DMS114 treated with DMSO at 0.1 percent for 48 hours (cell line): ENCODE measurements around the gene ADARB1.
A peak's percentile ranks its signal among the peaks of the same experiment; 100 is the strongest.

Source experiments
- DNase-seq: peaks from one replicate; lab custom pipeline; 2025; ENCODE audit not compliant: unreplicated experiment; lab: John Stamatoyannopoulos, UW

Gene ADARB1

GRCh38 chr21:45220714-45221490, 146.5 kb downstream of the ADARB1 start:
- no peak for DNase-seq

- no peak for DNase-seq
Observed at GRCh38 chr21:45222001-45222400, 147.6 kb downstream of the ADARB1 start.

GRCh38 chr21:45223236-45224185, 149.1 kb downstream of the ADARB1 start:
- DNase-seq: no peak

GRCh38 chr21:45224189-45224938, 150.0 kb downstream of the ADARB1 start:
- no peak for DNase-seq

- no peak for DNase-seq
Observed at GRCh38 chr21:45225041-45225740, 150.8 kb downstream of the ADARB1 start.

- no peak for DNase-seq
Observed at GRCh38 chr21:45225741-45226327, 151.5 kb downstream of the ADARB1 start.

- DNase-seq: no peak
Observed at GRCh38 chr21:45226540-45227326, 152.4 kb downstream of the ADARB1 start.

GRCh38 chr21:45227735-45228134, 153.4 kb downstream of the ADARB1 start:
- no peak for DNase-seq

GRCh38 chr21:45228171-45228641, 153.8 kb downstream of the ADARB1 start:
- no peak for DNase-seq

GRCh38 chr21:45228656-45229240, 154.4 kb downstream of the ADARB1 start:
- DNase-seq: no peak

GRCh38 chr21:45231705-45232104, 157.3 kb downstream of the ADARB1 start:
- no peak for DNase-seq

GRCh38 chr21:45234127-45234526, 159.7 kb downstream of the ADARB1 start:
- peak; percentile 16 for DNase-seq

GRCh38 chr21:45234965-45235364, 160.6 kb downstream of the ADARB1 start:
- no peak for DNase-seq

- no peak for DNase-seq
Observed at GRCh38 chr21:45235488-45235887, 161.1 kb downstream of the ADARB1 start.

- no peak for DNase-seq
Observed at GRCh38 chr21:45236481-45236880, 162.1 kb downstream of the ADARB1 start.

GRCh38 chr21:45237401-45237800, 163.0 kb downstream of the ADARB1 start:
- no peak for DNase-seq

GRCh38 chr21:45241357-45241756, 167.0 kb downstream of the ADARB1 start:
- DNase-seq: no peak

- no peak for DNase-seq
Observed at GRCh38 chr21:45243603-45244002, 169.2 kb downstream of the ADARB1 start.

GRCh38 chr21:45244799-45245340, 170.5 kb downstream of the ADARB1 start:
- DNase-seq: no peak
